Endothelial cell of umbilical vein (primary cell): ENCODE results near the gene NEK6. TPM values are rescaled to one million over a fixed set of nuclear protein-coding genes. Genes with fewer than 3 reads are reported as not detected.
A peak's percentile ranks its signal among the peaks of the same experiment; 100 is the strongest.

ENCODE experiments used
- BruUV-seq: library from RNA; stranded (reverse); fragments of 400-500 nt; replicated peaks from 2 replicates; lab custom pipeline; 2021; lab: Mats Ljungman, UMichigan
- CTCF ChIA-PET: fragments of 300-600, 350-600 bp; sonication (Branson Sonifier 250); formaldehyde crosslinking; loops from one replicate; lab custom pipeline; 2021; ENCODE audit warnings: antibody characterized with exemption, inconsistent platforms; lab: Charles Lee
- POLR2A ChIA-PET: fragments of 300-600, 350-600 bp; sonication (Branson Sonifier 250); formaldehyde crosslinking; loops from one replicate; lab custom pipeline; 2021; ENCODE audit warnings: antibody characterized with exemption, inconsistent platforms; lab: Charles Lee
- DNase-seq: peaks from one replicate; pipeline ENCODE4 v3.0.0-alpha.2; 2011; ENCODE audit warnings: low read depth, low spot score
- FAIRE-seq: peaks from 2 replicates; lab custom pipeline; 2011; peaks lifted over from hg19 to GRCh38; lab: Jason Lieb, UNC
- H2AFZ ChIP-seq: 2 replicates; pipeline ENCODE4 v1.6.0; 2012; ENCODE audit warnings: low read depth, low read length, control low read depth, inconsistent platforms
- H3K27ac ChIP-seq: 2 replicates; pipeline ENCODE4 v1.5.1; 2011; ENCODE audit warnings: low read depth, mild to moderate bottlenecking, control low read depth, low read length, moderate library complexity; ENCODE audit not compliant: insufficient read depth
- H3K27me3 ChIP-seq, 2 experiments: 2 replicates each; pipeline versions ENCODE4 v1.6.0 to v1.6.1; 2011; ENCODE audit warnings: low read length in 2 of 2, mixed read lengths in 1 of 2; ENCODE audit not compliant: control insufficient read depth in 2 of 2, insufficient read depth in 2 of 2
- H3K36me3 ChIP-seq, 2 experiments: 2 replicates in 1 of 2; 3 replicates in 1 of 2; pipeline ENCODE4 v1.5.1; 2011; ENCODE audit warnings: low read length in 2 of 2, mild to moderate bottlenecking in 1 of 2, moderate library complexity in 1 of 2; ENCODE audit not compliant: control insufficient read depth in 2 of 2, insufficient read depth in 2 of 2; ENCODE audit errors: extremely low read depth in 1 of 2
- H3K4me1 ChIP-seq: 3 replicates; pipeline ENCODE4 v1.5.1; 2011; ENCODE audit warnings: mild to moderate bottlenecking, low read length; ENCODE audit not compliant: control insufficient read depth, insufficient read depth; ENCODE audit errors: extremely low read depth
- H3K4me2 ChIP-seq: 2 replicates; pipeline ENCODE4 v1.6.1; 2011; ENCODE audit warnings: low read length, control low read depth, mixed read lengths; ENCODE audit not compliant: insufficient read depth
- H3K4me3 ChIP-seq, 3 experiments: fragments of 200-600 bp in 1 of 3; sonication (generic), shearing (Covaris generic) in 1 of 3; replicated peaks in 1 of 3; 2 replicates each; pipeline ENCODE4 v1.5.1; 2011 to 2016; ENCODE audit warnings: control low read depth in 3 of 3, low read length in 3 of 3, mild to moderate bottlenecking in 2 of 3, inconsistent platforms in 1 of 3, low read depth in 1 of 3, moderate library complexity in 1 of 3; ENCODE audit not compliant: insufficient read depth in 1 of 3
- H3K79me2 ChIP-seq: 2 replicates; pipeline ENCODE4 v1.6.0; 2012; ENCODE audit warnings: low read length, inconsistent platforms; ENCODE audit not compliant: control insufficient read depth, insufficient read depth
- H3K9ac ChIP-seq: replicated peaks from 2 replicates; pipeline ENCODE3; 2011; ENCODE audit warnings: low read length, control low read depth; ENCODE audit not compliant: insufficient read depth; ENCODE audit errors: extremely low read depth
- H3K9me1 ChIP-seq: replicated peaks from 3 replicates; pipeline ENCODE4 v1.6.0; 2011; ENCODE audit warnings: mild to moderate bottlenecking, low read length; ENCODE audit not compliant: control insufficient read depth, insufficient read depth; ENCODE audit errors: extremely low read depth
- H3K9me3 ChIP-seq: replicated peaks from 2 replicates; pipeline ENCODE4 v1.5.1; 2012; ENCODE audit warnings: low read length, inconsistent platforms; ENCODE audit not compliant: control insufficient read depth, insufficient read depth
- H4K20me1 ChIP-seq: replicated peaks from 2 replicates; pipeline ENCODE3; 2011; ENCODE audit warnings: mild to moderate bottlenecking, low read length; ENCODE audit not compliant: control insufficient read depth, insufficient read depth; ENCODE audit errors: extremely low read depth
- EZH2 ChIP-seq: IDR thresholded peaks from 2 replicates; pipeline ENCODE4 v1.6.1; 2012; ENCODE audit warnings: borderline replicate concordance, low read depth, mild to moderate bottlenecking, moderate library complexity, low read length, inconsistent platforms; ENCODE audit not compliant: severe bottlenecking
- FOS ChIP-seq: IDR thresholded peaks from 2 replicates; pipeline ENCODE4 v1.6.1; 2011; ENCODE audit warnings: mild to moderate bottlenecking, low read length, moderate library complexity, borderline replicate concordance; ENCODE audit not compliant: insufficient read depth
- GATA2 ChIP-seq: IDR thresholded peaks from 2 replicates; pipeline ENCODE4 v1.7.0; 2011; ENCODE audit warnings: low read depth, mild to moderate bottlenecking, moderate library complexity, mixed read lengths, low read length; ENCODE audit not compliant: insufficient read length, insufficient read depth
- JUN ChIP-seq: IDR thresholded peaks from 2 replicates; pipeline ENCODE4 v1.6.1; 2011; ENCODE audit warnings: borderline replicate concordance, low read depth; ENCODE audit not compliant: insufficient read length, insufficient read depth
- MAX ChIP-seq: IDR thresholded peaks from 2 replicates; pipeline ENCODE4 v1.6.1; 2011; ENCODE audit not compliant: insufficient read depth, insufficient read length
- MYC ChIP-seq: IDR thresholded peaks from one replicate; pipeline ENCODE4 v1.6.1; 2011; ENCODE audit warnings: mild to moderate bottlenecking, low read depth, low read length
- POLR2A ChIP-seq: IDR thresholded peaks from 2 replicates; pipeline ENCODE4 v1.6.1; 2012; ENCODE audit warnings: low read depth, mild to moderate bottlenecking, control low read depth, low read length
- POLR2AphosphoS5 ChIP-seq: IDR thresholded peaks from 2 replicates; pipeline ENCODE4 v1.6.1; 2012; ENCODE audit warnings: low read depth, mild to moderate bottlenecking, control low read depth, low read length, moderate library complexity; ENCODE audit not compliant: insufficient read depth
- dilution Hi-C: fragments of 300-500 bp; cut with MboI; formaldehyde crosslinking; loops from one replicate; pipeline ENCODE4 v1.15.0; 2019; ENCODE audit warnings: low sequenced_read_pairs; ENCODE audit not compliant: extremely low pct_ligation_motif_present
- intact Hi-C: fragments of 100-400 bp; cut with micrococcal nuclease; formaldehyde crosslinking; loops from one replicate; pipeline ENCODE4 v1.10.0; 2022
- polyA plus RNA-seq, 4 experiments: library from polyadenylated mRNA; depleted of rRNA in 3 of 4; stranded (reverse) in 3 of 4; unstranded in 1 of 4; fragments of >200 nt; gene quantifications; 2 replicates each; pipeline versions ENCODE4 v1.2.1 to v1.2.3, GENCODE V29; 2011 to 2012; ENCODE audit warnings: missing spikeins in 1 of 4
- total RNA-seq: library from RNA; stranded (reverse); gene quantifications from 2 replicates; pipeline ENCODE4 v1.2.3, GENCODE V29; 2021
- TF ChIP-seq, protein P1 (sequence below), 2 donors: IDR thresholded peaks; 1 replicate in 1 of 2; 2 replicates in 1 of 2; pipeline ENCODE4 v1.5.1; 2011; ENCODE audit warnings: low read length in 2 of 2, mild to moderate bottlenecking in 2 of 2, moderate library complexity in 2 of 2, control low read depth in 1 of 2, inconsistent platforms in 1 of 2, low read depth in 1 of 2; ENCODE audit not compliant: insufficient read depth in 1 of 2; ENCODE audit errors: extremely low read depth in 1 of 2

NEK6 gene
- total and polyA plus RNA-seq, 2 donors (not counting 3 experiments of a cell fraction or from before 2014, with no cell fraction given) = 64.3 to 67.1 TPM

DNA sequence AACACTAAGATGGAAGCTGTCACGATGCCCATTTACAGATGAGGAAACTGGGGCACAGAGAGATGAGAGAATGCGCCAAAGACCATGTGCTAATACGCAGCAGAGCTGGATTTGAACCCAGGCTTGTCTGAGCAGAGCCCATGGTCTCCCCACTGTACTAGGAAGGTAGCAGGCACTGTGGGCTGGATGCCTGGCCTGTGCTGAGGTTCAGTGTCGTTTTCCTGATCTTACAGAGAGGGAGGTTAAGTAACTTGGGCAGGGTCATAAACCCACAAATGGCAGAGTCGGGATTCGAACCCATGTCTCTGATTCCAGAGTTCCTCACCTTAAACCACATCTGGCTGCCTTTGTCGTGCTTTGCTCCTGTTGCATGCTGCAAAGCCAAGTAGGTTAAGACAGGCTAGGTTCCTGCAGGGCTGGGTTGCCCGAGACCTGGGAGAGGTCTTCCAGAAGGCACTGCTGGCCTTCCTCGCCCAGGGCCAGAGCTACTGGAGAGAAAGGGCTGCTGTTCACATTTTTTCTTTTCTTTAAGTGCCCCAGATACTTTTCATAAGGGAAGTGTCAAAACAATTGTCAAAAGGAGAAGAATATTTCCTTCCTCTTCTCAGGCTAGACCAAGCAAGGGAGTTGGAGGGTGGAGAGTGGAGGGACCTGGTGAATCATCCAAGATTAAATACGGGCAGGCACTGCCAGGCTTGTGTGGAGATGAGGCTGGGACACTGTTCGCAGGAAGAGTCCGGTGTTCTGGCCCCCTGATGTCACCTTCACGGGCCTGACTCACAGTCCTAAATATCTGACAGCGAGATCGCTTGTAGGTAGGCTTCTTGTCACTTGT is 3.2 kb downstream of the NEK6 start:
- Histone ChIP-seq H3K27ac (peak overlapping the region; percentile 60), H3K27me3 (no peaks in the 10 kb centered on the region), H3K79me2 (peaks cover 73% of the 10 kb centered on the region), H2AFZ (no peak overlapping the region), H3K36me3 (no peaks in the 10 kb centered on the region), H3K9ac (peak overlapping the region; percentile 32), H3K4me3 (peak overlapping the region in 1 of 3 experiments; percentile 0), H3K4me1 (peaks cover 57% of the 10 kb centered on the region), H3K4me2 (peak overlapping the region; percentile 69), H3K9me1 (no peaks in the 10 kb centered on the region), H3K9me3 (no peaks in the 10 kb centered on the region), H4K20me1 (no peaks in the 10 kb centered on the region)
- FAIRE-seq = peak; percentile 89
- ChIA-PET POLR2A (no interaction called here), CTCF (interaction anchor here (0.7 to 2.7 kb wide), 2 partner anchors 62 to 134 kb away, joined by 3 to 18 read pairs; no protein-coding TSS in a partner anchor)
- no peak for TF ChIP-seq MYC
- no peak for TF ChIP-seq MAX
- no peak for TF ChIP-seq POLR2A
- TF ChIP-seq GATA2 = no peak
- TF ChIP-seq FOS = peak; percentile 85
- peak; percentile 40 for TF ChIP-seq JUN
- TF ChIP-seq, protein P1, sequence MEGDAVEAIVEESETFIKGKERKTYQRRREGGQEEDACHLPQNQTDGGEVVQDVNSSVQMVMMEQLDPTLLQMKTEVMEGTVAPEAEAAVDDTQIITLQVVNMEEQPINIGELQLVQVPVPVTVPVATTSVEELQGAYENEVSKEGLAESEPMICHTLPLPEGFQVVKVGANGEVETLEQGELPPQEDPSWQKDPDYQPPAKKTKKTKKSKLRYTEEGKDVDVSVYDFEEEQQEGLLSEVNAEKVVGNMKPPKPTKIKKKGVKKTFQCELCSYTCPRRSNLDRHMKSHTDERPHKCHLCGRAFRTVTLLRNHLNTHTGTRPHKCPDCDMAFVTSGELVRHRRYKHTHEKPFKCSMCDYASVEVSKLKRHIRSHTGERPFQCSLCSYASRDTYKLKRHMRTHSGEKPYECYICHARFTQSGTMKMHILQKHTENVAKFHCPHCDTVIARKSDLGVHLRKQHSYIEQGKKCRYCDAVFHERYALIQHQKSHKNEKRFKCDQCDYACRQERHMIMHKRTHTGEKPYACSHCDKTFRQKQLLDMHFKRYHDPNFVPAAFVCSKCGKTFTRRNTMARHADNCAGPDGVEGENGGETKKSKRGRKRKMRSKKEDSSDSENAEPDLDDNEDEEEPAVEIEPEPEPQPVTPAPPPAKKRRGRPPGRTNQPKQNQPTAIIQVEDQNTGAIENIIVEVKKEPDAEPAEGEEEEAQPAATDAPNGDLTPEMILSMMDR (IDR thresholded peaks at IDR 0.05; ENCODE audit: extremely low read depth in 1 of 2, insufficient read depth in 1 of 2, low read depth in 1 of 2, low read length in 2 of 2) = no peak
- peak; percentile 42 for TF ChIP-seq POLR2AphosphoS5
- no peak for TF ChIP-seq EZH2
- DNase-seq = peak; percentile 80
- no TSS peak for BruUV-seq
- intact Hi-C loops = loop anchor here (1.0 to 5.0 kb wide), 2 partner anchors 36 to 151 kb away; no protein-coding TSS in a partner anchor
- dilution Hi-C loops = no loop called here
